ENCODE measurements around the gene CCNQ.

The CCNQ gene

GRCh38 chrX:153637121-153638040 is 38.4 kb upstream of the CCNQ start:
- DNase-seq, result no peak

GRCh38 chrX:153636716-153637115 is 37.8 kb upstream of the CCNQ start:
- no peak for DNase-seq

GRCh38 chrX:153635788-153636668 is 37.1 kb upstream of the CCNQ start:
- DNase-seq, result no peak

- DNase-seq, result no peak
These were observed 36.4 kb upstream of the CCNQ start for GRCh38 chrX:153635388-153635787.

GRCh38 chrX:153634832-153635231 is 35.9 kb upstream of the CCNQ start:
- DNase-seq, result no peak

- DNase-seq, result no peak
These were observed 35.3 kb upstream of the CCNQ start for GRCh38 chrX:153634236-153634635.

- no peak for DNase-seq
These were observed 34.8 kb upstream of the CCNQ start for GRCh38 chrX:153633607-153634180.

GRCh38 chrX:153633048-153633447 is 34.1 kb upstream of the CCNQ start:
- DNase-seq, result no peak

- DNase-seq, result no peak
These were observed 33.6 kb upstream of the CCNQ start for GRCh38 chrX:153632595-153632946.

GRCh38 chrX:153631907-153632594 is 33.1 kb upstream of the CCNQ start:
- no peak for DNase-seq

- DNase-seq, result no peak
These were observed 32.4 kb upstream of the CCNQ start for GRCh38 chrX:153631346-153631745.

GRCh38 chrX:153628665-153629064 is 29.7 kb upstream of the CCNQ start:
- no peak for DNase-seq

- DNase-seq, result peak; percentile 11
These were observed 29.2 kb upstream of the CCNQ start for GRCh38 chrX:153628129-153628528.

- DNase-seq, result no peak
These were observed 28.8 kb upstream of the CCNQ start for GRCh38 chrX:153627675-153628111.

- no peak for DNase-seq
These were observed 28.1 kb upstream of the CCNQ start for GRCh38 chrX:153626863-153627674.

- no peak for DNase-seq
These were observed 27.2 kb upstream of the CCNQ start for GRCh38 chrX:153626025-153626633.

GRCh38 chrX:153625271-153626024 is 26.5 kb upstream of the CCNQ start:
- no peak for DNase-seq

- no peak for DNase-seq
These were observed 25.5 kb upstream of the CCNQ start for GRCh38 chrX:153624196-153625091.

GRCh38 chrX:153623310-153624029 is 24.5 kb upstream of the CCNQ start:
- no peak for DNase-seq

Data from NCI-H510A (cell line).